Naive thymus-derived CD8-positive, alpha-beta T cell (primary cell): ENCODE results near the gene MOV10L1. TPM values are rescaled to one million over a fixed set of nuclear protein-coding genes. Genes with fewer than 3 reads are reported as not detected.
"Not testable (repeated sequence)": the region's sequence is repeated elsewhere in the genome, so short reads cannot be mapped to it uniquely, and the experiment has no call there.

Experiments
- ATAC-seq, 2 donors: fragments of 150-1000 bp; cut with Tn5 transposase in 1 of 2; sonication (Bioruptor Pico), chemical (Tn5 transposase) in 1 of 2; 1 replicate in 1 of 2; 2 replicates in 1 of 2; pipeline ENCODE4 v1.10.0; 2021; ENCODE audit warnings: mild to moderate bottlenecking in 2 of 2, moderate library complexity in 2 of 2
- POLR2A ChIA-PET: fragments of 350-600 bp; sonication (Branson Sonifier 250); formaldehyde crosslinking; loops from one replicate; lab custom pipeline; 2021; ENCODE audit warnings: antibody characterized with exemption; lab: Charles Lee
- DNase-seq, 10 donors: peaks; one replicate each; pipeline versions ENCODE4 v3.0.0 to v3.0.0-alpha.2; 2020 to 2022
- H3K27ac Mint-ChIP-seq, 10 donors: one replicate each; pipeline ENCODE4 v1.8.0; 2020 to 2022; ENCODE audit warnings: mild to moderate bottlenecking in 10 of 10, mixed read lengths in 10 of 10, moderate library complexity in 4 of 10, inconsistent platforms in 1 of 10
- H3K27me3 Mint-ChIP-seq, 5 donors: one replicate each; pipeline ENCODE4 v1.8.0; 2021 to 2022; ENCODE audit warnings: mixed read lengths in 5 of 5
- H3K36me3 Mint-ChIP-seq, 3 donors: one replicate each; pipeline ENCODE4 v1.8.0; 2020 to 2022; ENCODE audit warnings: mixed read lengths in 3 of 3, mild to moderate bottlenecking in 2 of 3, inconsistent platforms in 1 of 3
- H3K4me1 Mint-ChIP-seq, 4 donors: one replicate each; pipeline ENCODE4 v1.8.0; 2021 to 2022; ENCODE audit warnings: mixed read lengths in 4 of 4
- H3K4me3 Mint-ChIP-seq, 10 donors: one replicate each; pipeline ENCODE4 v1.8.0; 2020 to 2022; ENCODE audit warnings: mild to moderate bottlenecking in 10 of 10, mixed read lengths in 10 of 10, moderate library complexity in 6 of 10, inconsistent platforms in 1 of 10
- H3K9me3 Mint-ChIP-seq, 9 donors: one replicate each; pipeline ENCODE4 v1.8.0; 2020 to 2022; ENCODE audit warnings: mixed read lengths in 9 of 9, mild to moderate bottlenecking in 3 of 9, inconsistent platforms in 1 of 9, moderate library complexity in 1 of 9
- polyA plus RNA-seq, 3 donors: library from polyadenylated mRNA; unstranded; fragments of 300-500 nt; fragmentation: Illumina TruSeq; gene quantifications; one replicate each; pipeline ENCODE4 v1.2.3, GENCODE V29; 2021
- total RNA-seq, 8 experiments: library from RNA in 2 of 8; stranded (reverse) in 2 of 8; gene quantifications; one replicate each; pipeline ENCODE4 v1.2.3 and lab custom pipeline; 2021 to 2026

Gene MOV10L1
- total and polyA plus RNA-seq, 5 experiments from 2014 or later: not detected

- ATAC-seq (no peak), DNase-seq (peak in 3 of 10 donors; percentile 35 to 37 (median 36))
- Mint-ChIP-seq H3K36me3 (no peaks in the 10 kb centered on the region), H3K27me3 (peaks cover 2 to 7% (median 5%) of the 10 kb centered on the region in 5 donors), H3K4me3 (peak within 1 kb of the TSS in 1 of 10 donors; percentile 12), H3K9me3 (peaks cover 0 to 3% (median 0%) of the 10 kb centered on the region in 9 donors), H3K4me1 (peaks cover 0 to 14% (median 6%) of the 10 kb centered on the region in 4 donors), H3K27ac (peak within 1 kb of the TSS in 4 of 10 donors; percentile 49 to 85 (median 72))
- POLR2A ChIA-PET: interaction anchor here (1.0 to 1.5 kb wide), 2 partner anchors 10 to 13 kb away, joined by 3 to 4 read pairs; no protein-coding TSS in a partner anchor
Measured at GRCh38 chr22:50085211-50085972, 4.4 kb upstream of the MOV10L1 start, which contains the start of gene MLC1. TSS of gene MLC1 (minus strand) at chr22:50085426. CDS start at chr22:50084902, 524 bp downstream.

GRCh38 chr22:50086526-50086925 is 3.3 kb upstream of the MOV10L1 start:
- H3K4me1 Mint-ChIP-seq: peaks cover 0 to 12% (median 6%) of the 10 kb centered on the region in 4 donors
- H3K4me3 Mint-ChIP-seq: peak overlapping the region in 2 of 10 donors; percentile 14 to 50
- no peaks in the 10 kb centered on the region for H3K36me3 Mint-ChIP-seq
- peak overlapping the region in 1 of 10 donors; percentile 6 for H3K27ac Mint-ChIP-seq
- POLR2A ChIA-PET: interaction anchor here (0.6 kb wide), 1 partner anchor 255 kb away, joined by 3 read pairs; no protein-coding TSS in a partner anchor
- peaks cover 0 to 3% (median 0%) of the 10 kb centered on the region in 9 donors for H3K9me3 Mint-ChIP-seq
- peaks cover 2 to 8% (median 7%) of the 10 kb centered on the region in 5 donors for H3K27me3 Mint-ChIP-seq
- ATAC-seq (no peak), DNase-seq (no peak)

- DNase-seq, H3K9me3 Mint-ChIP-seq, H3K27me3 Mint-ChIP-seq, H3K36me3 Mint-ChIP-seq, ATAC-seq: not testable (repeated sequence)
- Mint-ChIP-seq H3K27ac (peak overlapping the region in 4 of 10 donors; percentile 6 to 57 (median 44)), H3K4me1 (peaks cover 0 to 12% (median 6%) of the 10 kb centered on the region in 4 donors), H3K4me3 (peak overlapping the region in 3 of 10 donors; percentile 14 to 50 (median 36))
- POLR2A ChIA-PET: interaction anchor here (0.6 kb wide), 1 partner anchor 255 kb away, joined by 3 read pairs; no protein-coding TSS in a partner anchor
Measured at GRCh38 chr22:50086975-50087374, 2.8 kb upstream of the MOV10L1 start.

DNA sequence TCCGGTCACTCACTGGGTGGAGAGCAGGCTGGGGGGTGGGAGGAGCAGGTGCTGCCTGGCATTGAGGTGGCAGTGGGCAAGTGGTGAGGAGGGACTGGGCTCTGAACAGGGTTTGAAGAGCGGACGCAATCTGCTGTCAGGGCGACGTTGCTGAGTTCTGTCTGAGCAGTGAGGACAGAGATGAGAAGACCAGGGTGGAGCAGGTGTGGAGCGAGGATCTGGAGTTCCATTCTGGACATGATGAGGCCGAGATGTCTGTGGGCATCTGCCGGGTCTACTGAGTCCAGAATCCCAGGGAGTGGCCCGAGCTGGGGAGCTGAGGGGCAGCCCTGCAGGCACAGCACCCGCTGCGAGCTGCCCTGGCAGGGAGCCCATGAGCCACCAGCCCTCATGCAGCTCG is 2.2 kb upstream of the MOV10L1 start:
- Mint-ChIP-seq H3K36me3 (no peaks in the 10 kb centered on the region), H3K4me3 (no peak overlapping the region), H3K27ac (peak overlapping the region in 1 of 10 donors; percentile 37), H3K9me3 (peaks cover 0 to 3% (median 0%) of the 10 kb centered on the region in 9 donors), H3K4me1 (peaks cover 0 to 12% (median 6%) of the 10 kb centered on the region in 4 donors), H3K27me3 (peaks cover 4 to 8% (median 7%) of the 10 kb centered on the region in 5 donors)
- ATAC-seq (no peak), DNase-seq (no peak)
- POLR2A ChIA-PET: interaction anchor here (0.8 kb wide), 1 partner anchor 8 kb away, joined by 4 read pairs; no protein-coding TSS in a partner anchor

DNA sequence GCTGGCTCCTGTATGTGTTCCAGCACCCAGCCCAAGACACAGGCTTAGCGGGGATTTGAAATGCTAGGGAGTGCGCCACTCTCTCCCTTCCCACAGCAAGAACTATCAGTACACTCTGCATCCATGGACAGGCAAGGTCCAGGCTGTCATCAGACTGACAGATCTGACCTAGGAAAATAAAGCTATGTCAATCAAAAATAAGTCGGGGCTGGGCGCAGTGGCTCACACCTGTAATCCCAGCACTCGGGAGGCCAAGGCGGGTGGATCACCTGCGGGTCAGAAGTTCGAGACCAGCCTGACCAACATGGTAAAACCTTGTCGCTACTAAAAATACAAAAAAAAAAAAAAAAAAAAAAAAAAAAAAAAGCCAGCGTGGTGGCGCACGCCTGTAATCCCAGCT is 1.7 kb upstream of the MOV10L1 start:
- POLR2A ChIA-PET: interaction anchor here (0.6 to 1.1 kb wide), 3 partner anchors 9 to 316 kb away, joined by 3 to 4 read pairs (median 3); no protein-coding TSS in a partner anchor
- no peak overlapping the region for H3K27ac Mint-ChIP-seq
- no peaks in the 10 kb centered on the region for H3K36me3 Mint-ChIP-seq
- H3K4me3 Mint-ChIP-seq: no peak overlapping the region
- peaks cover 4 to 8% (median 7%) of the 10 kb centered on the region in 5 donors for H3K27me3 Mint-ChIP-seq
- peaks cover 0 to 3% (median 0%) of the 10 kb centered on the region in 9 donors for H3K9me3 Mint-ChIP-seq
- DNase-seq: no peak
- ATAC-seq: no peak
- H3K4me1 Mint-ChIP-seq: peaks cover 0 to 12% (median 2%) of the 10 kb centered on the region in 4 donors

GRCh38 chr22:50089231-50089630 is 575 bp upstream of the MOV10L1 start:
- Mint-ChIP-seq H3K4me1 (peaks cover 0 to 12% (median 1%) of the 10 kb centered on the region in 4 donors), H3K27ac (no peak overlapping the region), H3K9me3 (peaks cover 0 to 3% (median 0%) of the 10 kb centered on the region in 9 donors), H3K27me3 (peaks cover 4 to 10% (median 8%) of the 10 kb centered on the region in 5 donors), H3K4me3 (no peak overlapping the region), H3K36me3 (no peaks in the 10 kb centered on the region)
- DNase-seq (no peak), ATAC-seq (no peak)
- POLR2A ChIA-PET: interaction anchor here (1.1 kb wide), 1 partner anchor 24 kb away, joined by 3 read pairs; no protein-coding TSS in a partner anchor

GRCh38 chr22:50090412-50090714 is 557 bp downstream of the MOV10L1 start:
- Mint-ChIP-seq H3K4me1 (peaks cover 0 to 8% (median 1%) of the 10 kb centered on the region in 4 donors), H3K27ac (no peak overlapping the region), H3K36me3 (no peaks in the 10 kb centered on the region), H3K27me3 (peaks cover 4 to 13% (median 8%) of the 10 kb centered on the region in 5 donors), H3K4me3 (no peak overlapping the region), H3K9me3 (peaks cover 0 to 3% (median 0%) of the 10 kb centered on the region in 9 donors)
- ATAC-seq (no peak), DNase-seq (no peak)
- POLR2A ChIA-PET: no interaction called here

DNA sequence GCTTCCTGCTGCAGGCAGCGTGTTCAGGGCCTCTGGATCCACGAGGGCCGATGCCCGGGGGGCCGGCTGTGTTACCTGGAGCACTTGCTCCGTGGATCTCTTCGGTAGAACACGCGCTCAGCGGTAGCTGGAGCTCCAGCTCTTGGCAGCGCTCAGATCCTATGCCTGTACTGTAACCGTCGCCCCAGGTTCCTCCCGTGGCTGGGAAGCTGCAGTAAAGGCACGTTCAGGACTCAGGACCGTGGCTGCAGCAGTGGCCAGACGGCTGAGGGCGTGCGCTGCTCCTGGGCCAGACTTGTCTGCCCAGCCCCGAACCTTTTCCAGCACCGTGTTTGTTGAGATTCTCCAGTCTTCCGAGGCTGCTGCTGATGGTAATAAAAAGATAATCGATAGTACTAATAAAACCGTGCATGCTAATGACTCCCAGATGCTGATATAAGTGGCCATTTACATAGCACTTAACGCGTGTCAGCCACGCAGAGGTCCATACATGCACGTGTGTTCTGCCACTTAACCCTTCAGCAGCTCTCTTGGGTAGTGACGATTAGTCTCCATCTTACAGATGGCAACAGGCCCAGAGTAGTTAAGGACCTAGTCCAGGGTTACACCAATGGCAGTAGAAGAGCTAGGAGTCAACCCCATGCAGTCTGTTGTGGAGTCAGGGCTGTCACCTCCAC is 1.4 kb downstream of the MOV10L1 start:
- DNase-seq: no peak
- Mint-ChIP-seq H3K4me3 (no peak overlapping the region), H3K27ac (no peak overlapping the region), H3K4me1 (peaks cover 0 to 4% (median 1%) of the 10 kb centered on the region in 4 donors), H3K9me3 (peaks cover 0 to 3% (median 0%) of the 10 kb centered on the region in 9 donors), H3K27me3 (peaks cover 4 to 15% (median 8%) of the 10 kb centered on the region in 5 donors), H3K36me3 (no peaks in the 10 kb centered on the region)
- ATAC-seq: no peak
- POLR2A ChIA-PET: no interaction called here

- no peak overlapping the region for H3K4me3 Mint-ChIP-seq
- peaks cover 2 to 19% (median 5%) of the 10 kb centered on the region in 5 donors for H3K27me3 Mint-ChIP-seq
- no peaks in the 10 kb centered on the region for H3K36me3 Mint-ChIP-seq
- H3K9me3 Mint-ChIP-seq: peaks cover 0 to 3% (median 0%) of the 10 kb centered on the region in 9 donors
- ATAC-seq (no peak), DNase-seq (no peak)
- peaks cover 0 to 2% (median under 1%) of the 10 kb centered on the region in 4 donors for H3K4me1 Mint-ChIP-seq
- POLR2A ChIA-PET: no interaction called here
- H3K27ac Mint-ChIP-seq: no peak overlapping the region
Measured at GRCh38 chr22:50092342-50092741, 2.5 kb downstream of the MOV10L1 start.

GRCh38 chr22:50098052-50098451 is 8.2 kb downstream of the MOV10L1 start:
- ATAC-seq: no peak
- H3K9me3 Mint-ChIP-seq: no peaks in the 10 kb centered on the region
- DNase-seq: no peak
- no peak overlapping the region for H3K27ac Mint-ChIP-seq
- POLR2A ChIA-PET: no interaction called here
- H3K36me3 Mint-ChIP-seq: no peaks in the 10 kb centered on the region
- no peak overlapping the region for H3K4me3 Mint-ChIP-seq
- H3K4me1 Mint-ChIP-seq: peaks cover 0 to 9% (median 2%) of the 10 kb centered on the region in 4 donors
- H3K27me3 Mint-ChIP-seq: peaks cover 3 to 18% (median 11%) of the 10 kb centered on the region in 5 donors

GRCh38 chr22:50101870-50102565 is 12.2 kb downstream of the MOV10L1 start:
- Mint-ChIP-seq H3K9me3 (no peaks in the 10 kb centered on the region), H3K27me3 (peaks cover 2 to 15% (median 3%) of the 10 kb centered on the region in 5 donors), H3K4me1 (peaks cover 5 to 17% (median 10%) of the 10 kb centered on the region in 4 donors), H3K36me3 (no peaks in the 10 kb centered on the region), H3K27ac (peak overlapping the region in 2 of 10 donors; percentile 10 to 17), H3K4me3 (no peak overlapping the region)
- POLR2A ChIA-PET: no interaction called here
- ATAC-seq: no peak
- DNase-seq: no peak

DNA sequence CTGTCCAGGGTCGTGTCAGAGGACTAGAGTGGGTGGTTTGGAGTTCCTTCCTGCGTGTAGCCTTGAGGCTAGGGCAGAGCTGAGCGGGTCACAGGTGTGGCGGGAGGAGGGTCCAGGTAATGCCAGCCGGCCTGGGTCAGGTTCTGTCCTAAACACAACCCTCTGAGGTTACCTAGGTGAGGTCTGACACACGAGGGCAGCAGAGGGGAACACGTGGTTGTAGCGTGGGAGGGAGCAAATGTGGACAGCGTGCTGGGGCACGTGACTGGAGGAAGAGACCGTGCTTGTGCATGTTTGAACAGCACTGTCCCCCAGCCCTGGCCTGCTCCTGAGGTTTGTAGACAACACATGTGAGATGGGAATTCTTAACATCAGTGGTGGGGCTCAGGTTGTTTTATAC is 13.1 kb downstream of the MOV10L1 start:
- Mint-ChIP-seq H3K9me3 (no peaks in the 10 kb centered on the region), H3K36me3 (no peaks in the 10 kb centered on the region), H3K27ac (peak overlapping the region in 1 of 10 donors; percentile 51), H3K4me1 (peaks cover 5 to 17% (median 10%) of the 10 kb centered on the region in 4 donors), H3K4me3 (no peak overlapping the region), H3K27me3 (peaks cover 2 to 15% (median 3%) of the 10 kb centered on the region in 5 donors)
- ATAC-seq (no peak), DNase-seq (no peak)
- POLR2A ChIA-PET: no interaction called here
